Stimulated activated naive B cell treated with anti-CD40 and anti-IgM and Interleukin-4, amounts not matched to agents 10 μg/mL and 1 μg/mL and 100 μg/mL, for 72 hours (primary cell): ENCODE measurements around the gene BABAM2.

Experiments
- ATAC-seq, 2 donors: fragments of 150-1000 bp; cut with Tn5 transposase; replicated peaks; 2 replicates each; pipeline ENCODE4 v1.10.0; 2021; ENCODE audit warnings: moderate library complexity in 1 of 2
- DNase-seq: peaks from one replicate; pipeline ENCODE4 v3.0.0; 2021
- H3K27ac Mint-ChIP-seq: one replicate; pipeline ENCODE4 v1.8.0; 2022; ENCODE audit warnings: mild to moderate bottlenecking, mixed read lengths
- H3K27me3 Mint-ChIP-seq, 2 donors: one replicate each; pipeline ENCODE4 v1.8.0; 2022; ENCODE audit warnings: mixed read lengths in 2 of 2
- H3K36me3 Mint-ChIP-seq, 2 donors: one replicate each; pipeline ENCODE4 v1.8.0; 2022; ENCODE audit warnings: mixed read lengths in 2 of 2, mild to moderate bottlenecking in 1 of 2
- H3K4me1 Mint-ChIP-seq, 2 donors: one replicate each; pipeline ENCODE4 v1.8.0; 2022; ENCODE audit warnings: mixed read lengths in 2 of 2, mild to moderate bottlenecking in 1 of 2
- H3K4me3 Mint-ChIP-seq, 2 donors: one replicate each; pipeline ENCODE4 v1.8.0; 2022; ENCODE audit warnings: mild to moderate bottlenecking in 2 of 2, mixed read lengths in 2 of 2, moderate library complexity in 1 of 2
- H3K9me3 Mint-ChIP-seq, 2 donors: one replicate each; pipeline ENCODE4 v1.8.0; 2022; ENCODE audit warnings: mixed read lengths in 2 of 2, mild to moderate bottlenecking in 1 of 2

Gene BABAM2

GRCh38 chr2:28348921-28349320, 458.4 kb downstream of the BABAM2 start:
- Mint-ChIP-seq H3K9me3 (no peaks in the 10 kb centered on the region), H3K36me3 (peaks cover 0 to 2% of the 10 kb centered on the region in 2 donors), H3K27me3 (peaks cover 0 to 4% of the 10 kb centered on the region in 2 donors), H3K4me1 (peaks cover 17 to 32% of the 10 kb centered on the region in 2 donors), H3K4me3 (no peak overlapping the region), H3K27ac (no peak overlapping the region)
- no peak for ATAC-seq
- no peak for DNase-seq

- Mint-ChIP-seq H3K9me3 (no peaks in the 10 kb centered on the region), H3K27me3 (peaks cover 0 to 4% of the 10 kb centered on the region in 2 donors), H3K36me3 (peaks cover 0 to 2% of the 10 kb centered on the region in 2 donors), H3K4me3 (no peak overlapping the region), H3K27ac (no peak overlapping the region), H3K4me1 (peaks cover 17 to 32% of the 10 kb centered on the region in 2 donors)
- ATAC-seq (no peak), DNase-seq (no peak)
Observed at GRCh38 chr2:28349546-28350165, 459.1 kb downstream of the BABAM2 start.

GRCh38 chr2:28350196-28350595, 459.7 kb downstream of the BABAM2 start:
- H3K36me3 Mint-ChIP-seq: peaks cover 0 to 2% of the 10 kb centered on the region in 2 donors
- no peak overlapping the region for H3K27ac Mint-ChIP-seq
- no peak for ATAC-seq
- no peak for DNase-seq
- H3K4me1 Mint-ChIP-seq: peaks cover 17 to 32% of the 10 kb centered on the region in 2 donors
- no peaks in the 10 kb centered on the region for H3K9me3 Mint-ChIP-seq
- H3K27me3 Mint-ChIP-seq: peaks cover 0 to 4% of the 10 kb centered on the region in 2 donors
- H3K4me3 Mint-ChIP-seq: no peak overlapping the region

- H3K9me3 Mint-ChIP-seq: no peaks in the 10 kb centered on the region
- DNase-seq (no peak), ATAC-seq (no peak)
- no peak overlapping the region for H3K27ac Mint-ChIP-seq
- peaks cover 0 to 2% of the 10 kb centered on the region in 2 donors for H3K36me3 Mint-ChIP-seq
- H3K27me3 Mint-ChIP-seq: peaks cover 0 to 4% of the 10 kb centered on the region in 2 donors
- H3K4me3 Mint-ChIP-seq: no peak overlapping the region
- H3K4me1 Mint-ChIP-seq: peaks cover 17 to 32% of the 10 kb centered on the region in 2 donors
Observed at GRCh38 chr2:28350791-28351285, 460.3 kb downstream of the BABAM2 start.

GRCh38 chr2:28351621-28352020, 461.1 kb downstream of the BABAM2 start:
- Mint-ChIP-seq H3K36me3 (peaks cover 0 to 2% of the 10 kb centered on the region in 2 donors), H3K27me3 (peaks cover 0 to 4% of the 10 kb centered on the region in 2 donors), H3K9me3 (no peaks in the 10 kb centered on the region), H3K27ac (peak overlapping the region; percentile 91), H3K4me1 (peaks cover 17 to 32% of the 10 kb centered on the region in 2 donors), H3K4me3 (no peak overlapping the region)
- DNase-seq (no peak), ATAC-seq (peak; percentile 59 to 67)

GRCh38 chr2:28352104-28352503, 461.6 kb downstream of the BABAM2 start:
- no peak overlapping the region for H3K4me3 Mint-ChIP-seq
- H3K27ac Mint-ChIP-seq: no peak overlapping the region
- no peak for DNase-seq
- no peaks in the 10 kb centered on the region for H3K9me3 Mint-ChIP-seq
- H3K27me3 Mint-ChIP-seq: peaks cover 0 to 4% of the 10 kb centered on the region in 2 donors
- ATAC-seq: no peak
- peaks cover 0 to 2% of the 10 kb centered on the region in 2 donors for H3K36me3 Mint-ChIP-seq
- peaks cover 15 to 32% of the 10 kb centered on the region in 2 donors for H3K4me1 Mint-ChIP-seq

- Mint-ChIP-seq H3K4me1 (peaks cover 12 to 27% of the 10 kb centered on the region in 2 donors), H3K27ac (no peak overlapping the region), H3K4me3 (no peak overlapping the region), H3K27me3 (peaks cover 0 to 4% of the 10 kb centered on the region in 2 donors), H3K9me3 (no peaks in the 10 kb centered on the region), H3K36me3 (peaks cover 0 to 2% of the 10 kb centered on the region in 2 donors)
- DNase-seq (no peak), ATAC-seq (no peak)
Observed at GRCh38 chr2:28352610-28353195, 462.2 kb downstream of the BABAM2 start.

GRCh38 chr2:28354920-28355520, 464.5 kb downstream of the BABAM2 start:
- Mint-ChIP-seq H3K9me3 (no peaks in the 10 kb centered on the region), H3K36me3 (peaks cover 0 to 2% of the 10 kb centered on the region in 2 donors), H3K27ac (no peak overlapping the region), H3K27me3 (peaks cover 0 to 4% of the 10 kb centered on the region in 2 donors), H3K4me1 (peaks cover 21 to 36% of the 10 kb centered on the region in 2 donors), H3K4me3 (no peak overlapping the region)
- ATAC-seq: no peak
- no peak for DNase-seq

GRCh38 chr2:28355521-28356094, 465.1 kb downstream of the BABAM2 start:
- H3K27me3 Mint-ChIP-seq: peaks cover 0 to 4% of the 10 kb centered on the region in 2 donors
- no peak overlapping the region for H3K4me3 Mint-ChIP-seq
- ATAC-seq (no peak), DNase-seq (no peak)
- no peaks in the 10 kb centered on the region for H3K9me3 Mint-ChIP-seq
- peaks cover 0 to 2% of the 10 kb centered on the region in 2 donors for H3K36me3 Mint-ChIP-seq
- peaks cover 24 to 42% of the 10 kb centered on the region in 2 donors for H3K4me1 Mint-ChIP-seq
- H3K27ac Mint-ChIP-seq: peak overlapping the region; percentile 67

GRCh38 chr2:28356095-28356911, 465.8 kb downstream of the BABAM2 start:
- H3K4me3 Mint-ChIP-seq: no peak overlapping the region
- peaks cover 0 to 4% of the 10 kb centered on the region in 2 donors for H3K27me3 Mint-ChIP-seq
- H3K27ac Mint-ChIP-seq: peak overlapping the region; percentile 67
- DNase-seq: no peak
- peaks cover 30 to 45% of the 10 kb centered on the region in 2 donors for H3K4me1 Mint-ChIP-seq
- H3K36me3 Mint-ChIP-seq: peaks cover 0 to 2% of the 10 kb centered on the region in 2 donors
- ATAC-seq: no peak
- no peaks in the 10 kb centered on the region for H3K9me3 Mint-ChIP-seq

- Mint-ChIP-seq H3K36me3 (peaks cover 0 to 2% of the 10 kb centered on the region in 2 donors), H3K4me1 (peaks cover 28 to 42% of the 10 kb centered on the region in 2 donors), H3K27me3 (peaks cover 0 to 7% of the 10 kb centered on the region in 2 donors), H3K9me3 (no peaks in the 10 kb centered on the region), H3K4me3 (no peak overlapping the region), H3K27ac (peak overlapping the region; percentile 42)
- ATAC-seq (no peak), DNase-seq (no peak)
Observed at GRCh38 chr2:28357055-28357454, 466.5 kb downstream of the BABAM2 start.

- no peaks in the 10 kb centered on the region for H3K36me3 Mint-ChIP-seq
- H3K27me3 Mint-ChIP-seq: peaks cover 0 to 7% of the 10 kb centered on the region in 2 donors
- H3K27ac Mint-ChIP-seq: peak overlapping the region; percentile 92
- DNase-seq (no peak), ATAC-seq (no peak)
- no peaks in the 10 kb centered on the region for H3K9me3 Mint-ChIP-seq
- H3K4me3 Mint-ChIP-seq: no peak overlapping the region
- H3K4me1 Mint-ChIP-seq: peaks cover 28 to 44% of the 10 kb centered on the region in 2 donors
Observed at GRCh38 chr2:28357948-28358667, 467.6 kb downstream of the BABAM2 start.

- H3K27me3 Mint-ChIP-seq: peaks cover 0 to 7% of the 10 kb centered on the region in 2 donors
- peak; percentile 4 to 7 for ATAC-seq
- H3K4me3 Mint-ChIP-seq: peak overlapping the region; percentile 59 to 63
- no peaks in the 10 kb centered on the region for H3K9me3 Mint-ChIP-seq
- peak overlapping the region; percentile 92 for H3K27ac Mint-ChIP-seq
- H3K4me1 Mint-ChIP-seq: peaks cover 28 to 50% of the 10 kb centered on the region in 2 donors
- no peaks in the 10 kb centered on the region for H3K36me3 Mint-ChIP-seq
- DNase-seq: no peak
Observed at GRCh38 chr2:28358668-28359201, 468.2 kb downstream of the BABAM2 start.
